Right lobe of liver (tissue), 4 donors: Measurements from ENCODE around the gene INO80C.

Experiments used
- CTCF ChIP-seq, 4 donors: fragments of 200-600 bp in 3 of 4; fragments of 450-650 bp in 1 of 4; IDR thresholded peaks; one replicate each; pipeline versions ENCODE4 v1.5.1 to v1.8.0; 2016 to 2022; ENCODE audit warnings: antibody characterized with exemption in 4 of 4, mild to moderate bottlenecking in 2 of 4
- POLR2A ChIP-seq: fragments of 450-650 bp; IDR thresholded peaks from one replicate; pipeline ENCODE4 v1.6.1; 2017; ENCODE audit warnings: antibody characterized with exemption, mild to moderate bottlenecking
- donor health status: DM: no; HTN: no; CAD: no.
- donor health status: DM: no; HTN: no; CAD: no.
- donor health status: DM: no; HTN: yes; CAD: no.

- TF ChIP-seq CTCF (IDR thresholded peaks at IDR 0.05) (no peak), POLR2A (no peak)
These were observed 19.8 kb downstream of the INO80C start for GRCh38 chr18:35477974-35478373.
